ENCODE measurements around the gene FXYD5.
"Not testable (repeated sequence)": the region's sequence is repeated elsewhere in the genome, so short reads cannot be mapped to it uniquely, and the experiment has no call there.

Gene FXYD5

DNA sequence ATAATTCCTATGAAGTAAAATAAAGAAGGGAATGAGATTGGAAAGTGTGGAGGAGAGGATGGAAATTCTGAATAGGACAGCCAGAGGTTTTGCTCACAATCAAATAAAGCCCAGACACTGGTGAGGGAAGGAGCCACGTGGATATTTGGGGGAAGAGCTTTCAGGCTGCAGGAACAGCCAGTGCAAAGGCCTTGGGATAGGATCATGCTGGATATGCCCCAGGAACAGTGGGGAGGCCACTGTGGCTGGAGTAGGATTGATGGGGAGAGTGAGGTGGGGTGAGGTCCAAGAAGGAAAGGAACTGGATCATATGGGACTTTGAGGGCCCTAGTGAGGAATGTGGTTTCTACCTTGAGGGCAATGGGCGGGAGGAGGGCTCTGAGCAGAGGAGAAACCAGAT, 4.1 kb upstream of the FXYD5 start:
- H3K27me3 ChIP-seq (ENCODE audit: control insufficient read depth, low read length), result peaks cover 8% of the 10 kb centered on the region
- H3K4me2 ChIP-seq (ENCODE audit: low read length), result no peak overlapping the region
- H3K4me1 ChIP-seq (ENCODE audit: control insufficient read depth, low read length), result peaks cover 19% of the 10 kb centered on the region
- TF ChIP-seq, protein P1, sequence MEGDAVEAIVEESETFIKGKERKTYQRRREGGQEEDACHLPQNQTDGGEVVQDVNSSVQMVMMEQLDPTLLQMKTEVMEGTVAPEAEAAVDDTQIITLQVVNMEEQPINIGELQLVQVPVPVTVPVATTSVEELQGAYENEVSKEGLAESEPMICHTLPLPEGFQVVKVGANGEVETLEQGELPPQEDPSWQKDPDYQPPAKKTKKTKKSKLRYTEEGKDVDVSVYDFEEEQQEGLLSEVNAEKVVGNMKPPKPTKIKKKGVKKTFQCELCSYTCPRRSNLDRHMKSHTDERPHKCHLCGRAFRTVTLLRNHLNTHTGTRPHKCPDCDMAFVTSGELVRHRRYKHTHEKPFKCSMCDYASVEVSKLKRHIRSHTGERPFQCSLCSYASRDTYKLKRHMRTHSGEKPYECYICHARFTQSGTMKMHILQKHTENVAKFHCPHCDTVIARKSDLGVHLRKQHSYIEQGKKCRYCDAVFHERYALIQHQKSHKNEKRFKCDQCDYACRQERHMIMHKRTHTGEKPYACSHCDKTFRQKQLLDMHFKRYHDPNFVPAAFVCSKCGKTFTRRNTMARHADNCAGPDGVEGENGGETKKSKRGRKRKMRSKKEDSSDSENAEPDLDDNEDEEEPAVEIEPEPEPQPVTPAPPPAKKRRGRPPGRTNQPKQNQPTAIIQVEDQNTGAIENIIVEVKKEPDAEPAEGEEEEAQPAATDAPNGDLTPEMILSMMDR (IDR thresholded peaks at IDR 0.05; ENCODE audit: low read depth, low read length, poor library complexity, severe bottlenecking), result no peak
- TF ChIP-seq EZH2phosphoT487 (IDR thresholded peaks at IDR 0.05; ENCODE audit: borderline replicate concordance, low read length), result no peak
- H4K20me1 ChIP-seq (ENCODE audit: control insufficient read depth, insufficient read depth, low read depth, low read length), result no peaks in the 10 kb centered on the region
- no peak overlapping the region for H3K4me3 ChIP-seq (ENCODE audit: low read length)
- 0 out of 2 replicates have a peak, but pooled peaks cover under 1% of the 10 kb centered on the region for H3F3A ChIP-seq (ENCODE audit: control insufficient read depth, insufficient read depth)
- H3K9me2 ChIP-seq (replicated peaks; ENCODE audit: control insufficient read depth, low read length), result no peaks in the 10 kb centered on the region
- H3K27ac ChIP-seq (ENCODE audit: low read depth, low read length), result no peak overlapping the region
- peaks cover 10% of the 10 kb centered on the region for H3K79me2 ChIP-seq (ENCODE audit: control insufficient read depth, low read length)
- peaks cover 6% of the 10 kb centered on the region; the same call in 1 of the 2 replicates for H3K36me3 ChIP-seq (ENCODE audit: control insufficient read depth, low read length)
- H3K9me3 ChIP-seq (ENCODE audit: control insufficient read depth, insufficient read depth, low read length), result no peaks in the 10 kb centered on the region

DNA sequence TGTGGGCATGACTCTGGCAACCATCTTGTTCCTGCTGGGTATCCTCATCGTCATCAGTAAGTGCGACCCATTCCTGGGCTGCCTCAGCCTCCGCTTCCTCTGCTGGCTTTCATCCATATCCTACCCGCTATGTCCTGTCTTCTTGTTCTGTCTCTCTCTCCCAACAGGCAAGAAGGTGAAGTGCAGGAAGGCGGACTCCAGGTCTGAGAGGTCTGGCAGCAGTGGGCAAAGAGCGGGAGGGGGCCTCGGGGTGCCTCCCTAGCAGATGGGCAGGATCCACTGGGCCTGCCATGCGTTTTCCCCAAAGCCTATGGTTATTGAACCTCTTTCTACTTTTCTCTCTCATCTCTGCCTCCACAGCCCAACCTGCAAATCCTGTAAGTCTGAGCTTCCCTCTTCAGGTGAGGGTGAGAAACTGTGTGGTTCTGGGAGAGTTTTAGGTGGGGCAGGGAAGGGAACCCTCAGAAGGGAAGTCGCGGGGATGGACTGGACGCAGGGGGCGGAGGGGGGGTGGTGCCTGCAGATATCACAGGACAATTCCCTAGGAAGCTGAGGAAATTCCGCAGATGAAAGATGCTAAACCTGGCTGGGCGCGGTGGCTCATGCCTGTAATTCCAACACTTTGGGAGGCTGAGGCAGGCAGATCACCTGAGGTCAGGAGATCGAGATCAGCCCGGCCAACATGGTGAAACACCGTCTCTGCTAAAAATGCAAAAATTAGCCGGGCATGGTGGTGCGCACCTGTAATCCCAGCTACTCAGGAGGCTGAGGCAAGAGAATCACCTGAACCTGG, 3.1 kb upstream of the FXYD5 start:
- Histone ChIP-seq H3K27ac (ENCODE audit: low read depth, low read length) (no peak overlapping the region), H3K4me1 (ENCODE audit: control insufficient read depth, low read length) (peaks cover 29% of the 10 kb centered on the region), H3K79me2 (ENCODE audit: control insufficient read depth, low read length) (peaks cover 16% of the 10 kb centered on the region), H3K9me2 (replicated peaks; ENCODE audit: control insufficient read depth, low read length) (no peaks in the 10 kb centered on the region), H3K4me3 (ENCODE audit: low read length) (no peak overlapping the region), H3K4me2 (ENCODE audit: low read length) (no peak overlapping the region), H4K20me1 (ENCODE audit: control insufficient read depth, insufficient read depth, low read depth, low read length) (no peaks in the 10 kb centered on the region), H3K9me3 (ENCODE audit: control insufficient read depth, insufficient read depth, low read length) (no peaks in the 10 kb centered on the region), H3F3A (ENCODE audit: control insufficient read depth, insufficient read depth) (no peaks in the 10 kb centered on the region), H3K27me3 (ENCODE audit: control insufficient read depth, low read length) (peaks cover 8% of the 10 kb centered on the region), H3K36me3 (ENCODE audit: control insufficient read depth, low read length) (peaks cover 10% of the 10 kb centered on the region; the same call in 1 of the 2 replicates)
- TF ChIP-seq, protein P1 (IDR thresholded peaks at IDR 0.05; ENCODE audit: low read depth, low read length, poor library complexity, severe bottlenecking), result no peak
- TF ChIP-seq EZH2phosphoT487 (IDR thresholded peaks at IDR 0.05; ENCODE audit: borderline replicate concordance, low read length), result no peak

DNA sequence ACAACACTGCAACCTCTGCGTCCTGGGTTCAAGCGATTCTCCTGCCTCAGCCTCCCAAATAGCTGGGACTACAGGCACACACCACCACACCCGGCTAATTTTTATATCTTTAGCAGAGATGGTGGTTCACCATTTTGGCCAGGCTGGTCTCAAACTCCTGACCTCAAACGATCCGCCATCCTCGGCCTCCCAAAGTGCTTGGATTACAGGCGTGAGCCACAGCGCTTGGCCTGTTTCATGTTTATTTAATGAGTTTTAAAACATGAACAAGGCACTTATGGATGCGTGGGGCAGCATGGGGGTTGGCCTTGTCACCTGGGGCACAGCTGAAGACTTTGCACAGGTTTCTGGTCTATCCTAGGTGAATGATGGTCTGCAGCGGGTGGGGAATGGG, 1.4 kb upstream of the FXYD5 start:
- not testable (repeated sequence) for H4K20me1 ChIP-seq (ENCODE audit: control insufficient read depth, insufficient read depth, low read depth, low read length); H3K27me3 ChIP-seq (ENCODE audit: control insufficient read depth, low read length); H3K27ac ChIP-seq (ENCODE audit: low read depth, low read length); H3K9me3 ChIP-seq (ENCODE audit: control insufficient read depth, insufficient read depth, low read length); H3K9me2 ChIP-seq (replicated peaks; ENCODE audit: control insufficient read depth, low read length); H3F3A ChIP-seq (ENCODE audit: control insufficient read depth, insufficient read depth); H3K4me3 ChIP-seq (ENCODE audit: low read length)
- Histone ChIP-seq H3K79me2 (ENCODE audit: control insufficient read depth, low read length) (peaks cover 16% of the 10 kb centered on the region), H3K4me1 (ENCODE audit: control insufficient read depth, low read length) (peaks cover 30% of the 10 kb centered on the region), H3K36me3 (ENCODE audit: control insufficient read depth, low read length) (peaks cover 23% of the 10 kb centered on the region), H3K4me2 (ENCODE audit: low read length) (0 out of 2 replicates have a peak overlapping the region, but pooled peaks have one; percentile 76)
